Stimulated activated CD4-positive, alpha-beta T cell treated with anti-CD3 and anti-CD28 coated beads, Interleukin-4, amount 100 ng/mL, for 24 hours (primary cell): Measurements from ENCODE around the gene DDB1.

Experiments
- DNase-seq: peaks from one replicate; pipeline ENCODE4 v3.0.0-alpha.2; 2020

DDB1 gene

GRCh38 chr11:61332797-61333549 is at the start of gene DDB1, which contains the start of gene TKFC:
TSS of gene DDB1 (minus strand) at chr11:61333105. CDS start at chr11:61332968, 137 bp downstream.
TSS of gene TKFC (plus strand) at chr11:61333228. CDS start at chr11:61334729, 1,501 bp downstream.
- peak; percentile 96 for DNase-seq

- DNase-seq, result no peak
These were observed 48.0 kb upstream of the DDB1 start for GRCh38 chr11:61380884-61381283.

GRCh38 chr11:61378713-61379313 is 45.9 kb upstream of the DDB1 start:
- DNase-seq, result no peak

- DNase-seq, result no peak
These were observed 44.7 kb upstream of the DDB1 start for GRCh38 chr11:61377461-61378160.

DNA sequence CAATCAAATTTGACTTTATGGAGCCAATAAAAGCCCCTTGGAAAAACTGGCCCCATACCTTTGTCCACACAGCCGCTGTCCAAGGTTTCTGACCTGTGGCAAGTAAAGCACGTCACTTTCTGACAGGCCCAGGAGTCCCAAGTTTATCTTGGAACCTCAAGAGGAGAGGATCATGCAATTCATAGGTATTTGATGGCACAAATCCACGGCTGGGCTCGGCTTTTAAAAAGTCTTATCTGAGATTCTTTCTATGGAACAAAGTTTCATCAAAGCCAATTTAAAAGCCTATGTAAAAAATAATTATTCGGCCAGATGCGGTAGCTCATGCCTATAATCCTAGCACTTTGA is 42.8 kb upstream of the DDB1 start:
- DNase-seq, result no peak

GRCh38 chr11:61372659-61373420 is 39.9 kb upstream of the DDB1 start:
- no peak for DNase-seq

- no peak for DNase-seq
These were observed 37.6 kb upstream of the DDB1 start for GRCh38 chr11:61370349-61371005.

DNA sequence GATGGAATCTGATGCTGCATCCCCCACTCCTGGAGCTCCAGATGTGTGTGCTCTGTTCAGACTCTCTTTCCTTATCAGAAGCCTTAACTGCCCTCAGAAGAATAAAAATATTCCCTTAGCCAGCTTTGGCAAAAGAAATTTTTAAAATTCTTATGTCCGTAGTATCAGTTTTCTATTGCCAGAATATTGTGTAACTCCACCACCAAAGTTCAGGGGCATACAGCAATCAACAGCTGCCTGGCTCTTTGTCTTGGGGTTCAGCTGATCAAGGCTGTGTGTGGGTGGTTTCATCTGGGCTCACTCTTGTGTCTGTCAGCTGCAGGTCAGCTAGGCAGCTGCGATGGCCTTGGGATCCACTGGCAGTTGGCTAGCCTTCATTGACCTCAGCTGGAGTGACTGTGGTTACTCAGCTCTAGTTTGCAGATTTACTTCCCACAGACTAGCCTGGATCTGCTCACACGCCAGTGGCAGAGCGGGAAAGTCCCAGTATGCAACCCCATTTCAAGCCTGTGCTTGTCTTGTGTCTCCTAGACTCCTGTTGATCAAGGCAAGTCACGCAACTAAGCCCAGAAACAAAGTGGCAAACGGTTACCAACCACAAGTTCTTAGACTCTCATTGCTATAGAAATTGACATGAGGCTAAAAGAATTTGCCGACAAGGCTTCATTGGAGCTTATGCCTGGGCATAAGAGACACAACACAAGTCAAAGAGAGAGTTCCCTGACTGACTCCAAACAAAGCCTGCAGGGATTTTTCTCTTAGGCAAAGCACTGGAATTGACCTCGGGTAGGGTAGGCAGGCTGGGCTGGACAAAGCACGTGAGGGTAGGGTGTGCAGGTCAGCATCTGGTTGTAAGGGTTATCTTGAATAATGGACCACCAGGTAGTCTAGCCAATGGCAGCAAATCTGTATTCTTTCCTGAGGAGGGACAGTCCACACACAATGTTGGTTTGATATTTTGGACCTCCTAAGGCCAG is 36.8 kb upstream of the DDB1 start:
- no peak for DNase-seq

DNA sequence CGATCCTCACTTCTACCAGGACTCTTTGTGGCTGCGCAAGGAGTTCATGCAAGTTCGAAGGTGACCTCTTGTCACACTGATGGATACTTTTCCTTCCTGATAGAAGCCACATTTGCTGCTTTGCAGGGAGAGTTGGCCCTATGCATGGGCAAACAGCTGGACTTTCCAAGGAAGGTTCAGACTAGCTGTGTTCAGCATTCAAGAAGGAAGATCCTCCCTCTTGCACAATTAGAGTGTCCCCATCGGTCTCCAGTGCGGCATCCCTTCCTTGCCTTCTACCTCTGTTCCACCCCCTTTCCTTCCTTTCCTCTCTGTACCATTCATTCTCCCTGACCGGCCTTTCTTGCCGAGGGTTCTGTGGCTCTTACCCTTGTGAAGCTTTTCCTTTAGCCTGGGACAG is 35.7 kb upstream of the DDB1 start:
- DNase-seq, result no peak

DNA sequence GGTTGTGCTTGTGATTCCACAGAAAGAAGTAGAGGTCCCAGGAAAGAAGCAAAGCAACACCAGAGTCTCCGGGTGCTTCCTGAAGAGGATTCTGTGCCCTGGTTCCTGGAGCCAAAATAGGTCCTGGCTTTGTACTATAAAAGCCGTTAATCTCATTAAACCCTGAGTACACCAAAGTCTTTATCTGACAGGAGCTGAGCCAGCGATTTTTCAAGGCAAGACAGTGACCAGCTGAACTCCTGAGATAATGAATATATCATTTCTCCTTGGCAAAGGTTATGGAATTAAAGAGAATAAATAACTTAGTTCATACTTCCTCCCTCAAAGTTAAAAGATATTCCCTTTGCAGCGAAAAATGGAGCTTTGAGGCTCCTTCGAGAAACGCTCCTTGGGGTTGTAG is 34.5 kb upstream of the DDB1 start:
- no peak for DNase-seq

DNA sequence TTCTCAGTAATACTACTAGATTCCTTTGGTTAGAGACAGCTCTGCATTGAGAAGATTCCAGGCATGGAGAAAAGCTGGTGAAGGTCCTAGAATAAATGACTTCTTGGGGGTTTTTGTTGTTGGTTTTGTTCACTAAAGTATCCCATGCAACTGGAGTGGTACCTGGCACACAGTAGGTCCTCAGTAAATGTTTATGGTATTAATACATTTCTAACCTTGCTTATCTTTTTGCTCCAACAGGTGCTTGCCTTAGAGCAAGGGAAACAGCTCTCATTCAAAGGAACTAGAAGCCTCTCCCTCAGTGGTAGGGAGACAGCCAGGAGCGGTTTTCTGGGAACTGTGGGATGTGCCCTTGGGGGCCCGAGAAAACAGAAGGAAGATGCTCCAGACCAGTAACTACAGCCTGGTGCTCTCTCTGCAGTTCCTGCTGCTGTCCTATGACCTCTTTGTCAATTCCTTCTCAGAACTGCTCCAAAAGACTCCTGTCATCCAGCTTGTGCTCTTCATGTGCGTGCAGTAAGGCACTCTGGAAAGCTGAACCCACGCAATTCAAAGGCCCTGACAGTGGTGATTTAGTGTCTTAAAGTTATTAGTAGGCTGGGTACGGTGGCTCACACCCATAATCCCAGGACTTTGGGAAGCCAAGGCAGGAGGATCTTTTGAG is 31.2 kb upstream of the DDB1 start:
- DNase-seq, result no peak

DNA sequence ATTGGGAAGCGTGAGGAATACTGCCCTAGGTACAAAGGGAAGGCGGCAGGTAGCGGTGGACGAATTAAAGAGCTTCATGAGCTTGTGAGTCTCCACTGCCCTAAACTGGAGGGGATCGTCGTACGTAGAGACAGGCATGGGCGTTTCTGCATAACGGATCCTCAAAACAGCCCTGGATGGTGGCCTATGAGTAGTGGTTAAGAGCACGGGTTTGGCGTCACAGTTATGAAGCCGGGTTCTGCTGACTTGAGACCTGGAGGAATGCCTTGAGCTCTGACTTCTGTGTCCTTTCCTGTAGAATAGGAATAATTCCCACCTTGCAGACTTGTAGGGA is 29.6 kb upstream of the DDB1 start:
- DNase-seq, result peak; percentile 43

DNA sequence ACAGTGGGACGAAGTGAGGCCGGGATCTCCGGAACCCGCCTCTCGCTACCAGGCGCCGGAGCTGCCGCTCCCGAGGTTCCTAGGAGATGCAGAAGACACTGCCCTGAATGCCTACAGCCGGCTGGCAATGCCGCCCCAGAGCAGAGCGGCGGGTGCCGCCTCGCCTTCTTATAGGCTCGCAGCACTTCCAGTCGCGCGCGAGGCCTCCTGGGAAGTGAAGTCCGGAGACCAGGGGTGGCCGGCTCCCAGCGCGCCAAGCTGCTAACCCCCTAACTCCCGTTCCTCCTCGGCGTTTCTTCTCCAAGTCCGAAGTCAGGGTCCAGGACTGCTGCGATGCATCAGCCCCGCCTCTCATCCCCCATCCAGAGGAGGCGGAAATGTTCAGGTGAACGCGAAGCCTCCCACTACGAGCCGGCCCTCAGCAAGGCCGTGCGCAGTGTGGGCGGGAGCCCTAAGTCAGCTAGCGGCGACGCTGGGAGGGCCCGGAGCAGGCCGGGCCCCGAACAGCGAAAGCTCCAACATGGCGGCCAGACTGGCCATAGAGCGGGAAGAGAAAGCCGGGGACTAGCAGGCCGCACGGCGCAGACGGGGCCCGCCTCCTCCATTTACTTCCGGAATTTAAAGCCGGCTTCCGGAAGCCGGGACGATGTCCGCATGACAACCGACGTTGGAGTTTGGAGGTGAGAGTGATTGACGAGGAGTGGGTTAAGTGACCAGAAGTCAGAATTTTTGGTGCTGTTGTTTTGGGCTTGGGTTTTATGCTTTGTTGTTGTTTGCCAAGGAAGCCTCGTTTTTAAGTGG is 29.0 kb upstream of the DDB1 start, which contains the start of the genes CYB561A3 and TMEM138:
Gene CYB561A3 (minus strand): TSS at position 142 of the 801 bp plus-strand sequence. CDS start 5,169 bp downstream, outside the sequence.
Gene TMEM138 (plus strand): TSS at position 634 of the 801 bp plus-strand sequence. CDS start 2,017 bp downstream, outside the sequence.
- peak; percentile 93 for DNase-seq

DNA sequence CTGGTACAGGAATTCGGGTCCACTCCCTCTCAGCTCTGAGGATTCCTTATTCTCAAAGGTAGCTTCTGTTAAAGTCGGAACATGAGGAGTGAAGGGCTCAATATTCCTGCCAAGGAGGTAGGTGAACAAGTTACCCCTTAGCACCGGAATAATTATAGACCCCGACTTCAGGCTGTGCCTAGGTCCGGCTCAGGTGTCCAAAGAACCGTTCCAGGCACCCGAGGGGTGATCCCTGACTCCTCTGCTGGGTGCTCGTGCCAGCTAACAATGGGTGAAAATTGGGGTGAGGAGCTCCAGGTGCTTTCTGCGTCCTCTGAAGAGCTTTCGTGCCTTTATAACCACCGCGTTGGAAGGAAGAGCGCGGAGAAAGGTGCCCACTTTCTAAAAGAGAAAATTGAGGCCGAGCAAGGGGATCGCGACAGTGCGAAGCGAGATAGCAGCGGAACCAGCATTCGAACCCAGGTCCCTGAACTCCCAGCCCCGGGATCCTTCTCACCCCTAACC is 28.4 kb upstream of the DDB1 start:
- no peak for DNase-seq

- no peak for DNase-seq
These were observed 26.6 kb upstream of the DDB1 start for GRCh38 chr11:61359516-61359915.

- no peak for DNase-seq
These were observed 25.7 kb upstream of the DDB1 start for GRCh38 chr11:61358566-61358965.

- DNase-seq, result no peak
These were observed 25.0 kb upstream of the DDB1 start for GRCh38 chr11:61357894-61358239.

GRCh38 chr11:61357233-61357893 is 24.5 kb upstream of the DDB1 start:
- no peak for DNase-seq

GRCh38 chr11:61356706-61357105 is 23.8 kb upstream of the DDB1 start:
- DNase-seq, result no peak
